BJ (cell line): ENCODE data around the gene CAMK2D. TPM values are rescaled to one million over a fixed set of nuclear protein-coding genes. Genes with fewer than 3 reads are reported as not detected.

Experiments used
- CTCF ChIA-PET: fragments of 350-600 bp; formaldehyde crosslinking; extraction: SDS; loops from one replicate; lab custom pipeline; 2021; ENCODE audit warnings: antibody characterized with exemption, inconsistent platforms; lab: Yijun Ruan, JAX
- POLR2A ChIA-PET: fragments of 300-600 bp; sonication (Branson Sonifier 250); formaldehyde crosslinking; extraction: SDS; loops from one replicate; lab custom pipeline; 2021; ENCODE audit warnings: antibody characterized with exemption; lab: Charles Lee
- DNase-seq: peaks from one replicate; pipeline ENCODE4 v3.0.0-alpha.2; 2011; ENCODE audit warnings: low read depth
- H3K27me3 ChIP-seq: 2 replicates; pipeline ENCODE4 v1.6.0; 2011; ENCODE audit warnings: low read length; ENCODE audit not compliant: control insufficient read depth, insufficient read depth
- H3K36me3 ChIP-seq: 2 replicates; pipeline ENCODE4 v1.5.1; 2011; ENCODE audit warnings: low read length; ENCODE audit not compliant: control insufficient read depth, insufficient read depth
- H3K4me3 ChIP-seq: 2 replicates; pipeline ENCODE4 v1.5.1; 2011; ENCODE audit warnings: low read depth, mild to moderate bottlenecking, control low read depth, low read length
- CTCF ChIP-seq: IDR thresholded peaks from 2 replicates; pipeline ENCODE4 v1.5.1; 2011; ENCODE audit warnings: low read depth, mild to moderate bottlenecking, control low read depth, inconsistent platforms, low read length, moderate library complexity; ENCODE audit not compliant: insufficient read depth
- polyA plus RNA-seq: library from polyadenylated mRNA; depleted of rRNA; stranded (reverse); fragments of >200 nt; gene quantifications from 2 replicates; pipeline ENCODE4 v1.2.3, GENCODE V29; 2011

Gene CAMK2D
- polyA plus RNA-seq, 1 experiment: 41.8 TPM

GRCh38 chr4:113750734-113751133, 10.8 kb downstream of the CAMK2D start:
- H3K36me3 ChIP-seq: no peaks in the 10 kb centered on the region
- no peak for DNase-seq
- CTCF ChIA-PET: interaction anchor here (1.4 kb wide), 1 partner anchor 356 kb away, joined by 3 read pairs; no protein-coding TSS in a partner anchor
- POLR2A ChIA-PET: no interaction called here
- H3K27me3 ChIP-seq: no peaks in the 10 kb centered on the region
- no peak overlapping the region for H3K4me3 ChIP-seq
- TF ChIP-seq CTCF: no peak

- H3K36me3 ChIP-seq: no peaks in the 10 kb centered on the region
- TF ChIP-seq CTCF: no peak
- POLR2A ChIA-PET: no interaction called here
- H3K4me3 ChIP-seq: no peak overlapping the region
- H3K27me3 ChIP-seq: no peaks in the 10 kb centered on the region
- DNase-seq: no peak
- CTCF ChIA-PET: interaction anchor here (1.4 kb wide), 1 partner anchor 356 kb away, joined by 3 read pairs; no protein-coding TSS in a partner anchor
Measured at GRCh38 chr4:113750296-113750695, 11.2 kb downstream of the CAMK2D start.

GRCh38 chr4:113749178-113749577, 12.4 kb downstream of the CAMK2D start:
- DNase-seq: no peak
- no peak for TF ChIP-seq CTCF
- CTCF ChIA-PET: no interaction called here
- Histone ChIP-seq H3K4me3 (no peak overlapping the region), H3K36me3 (no peaks in the 10 kb centered on the region), H3K27me3 (no peaks in the 10 kb centered on the region)
- POLR2A ChIA-PET: no interaction called here

- no peaks in the 10 kb centered on the region for H3K27me3 ChIP-seq
- no peaks in the 10 kb centered on the region for H3K36me3 ChIP-seq
- H3K4me3 ChIP-seq: no peak overlapping the region
- TF ChIP-seq CTCF: no peak
- POLR2A ChIA-PET: no interaction called here
- no peak for DNase-seq
- CTCF ChIA-PET: no interaction called here
Measured at GRCh38 chr4:113747949-113748348, 13.6 kb downstream of the CAMK2D start.

GRCh38 chr4:113745711-113746110, 15.8 kb downstream of the CAMK2D start:
- CTCF ChIA-PET: interaction anchor here (0.6 to 1.4 kb wide), 2 partner anchors 13 to 213 kb away, joined by 3 read pairs; no protein-coding TSS in a partner anchor
- no peak for TF ChIP-seq CTCF
- DNase-seq: no peak
- Histone ChIP-seq H3K4me3 (no peak overlapping the region), H3K27me3 (no peaks in the 10 kb centered on the region), H3K36me3 (no peaks in the 10 kb centered on the region)
- POLR2A ChIA-PET: no interaction called here
